ENCODE results near the gene BTD. TPM values are rescaled to one million over a fixed set of nuclear protein-coding genes. Genes with fewer than 3 reads are reported as not detected.

BTD gene
- total and polyA plus RNA-seq, 4 donors, result 45.8 to 78.1 (median 47.8) TPM

DNA sequence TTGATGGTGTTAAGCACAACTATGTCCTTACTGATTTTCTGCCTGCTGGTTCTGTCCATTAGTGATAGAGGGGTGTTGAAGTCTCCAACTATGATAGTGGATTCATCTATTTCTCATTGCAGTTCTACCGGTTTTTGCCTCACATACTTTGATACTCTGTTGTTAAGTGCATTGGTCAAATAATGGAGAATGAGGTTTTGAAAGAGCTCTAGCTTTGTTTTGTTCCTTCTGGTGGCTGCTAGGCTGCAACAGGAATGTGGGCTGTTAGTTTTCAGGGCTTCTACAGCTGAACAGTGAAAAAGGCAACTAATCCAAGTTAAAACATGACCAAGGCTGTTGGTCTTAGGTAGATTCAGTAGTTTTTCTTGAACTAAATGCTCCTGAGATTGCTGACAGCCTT is 62.6 kb downstream of the BTD start:
- no peak overlapping the region for H3K27ac ChIP-seq (ENCODE audit: low read depth in 1 of 2, low read length in 2 of 2)
- no peaks in the 10 kb centered on the region for H3K27me3 ChIP-seq (ENCODE audit: control insufficient read depth in 4 of 4, insufficient read depth in 4 of 4, low read length in 3 of 4)
- H3K4me1 ChIP-seq (ENCODE audit: control insufficient read depth in 4 of 4, insufficient read depth in 4 of 4, low read length in 3 of 4), result no peaks in the 10 kb centered on the region
- no peaks in the 10 kb centered on the region for H3K9me3 ChIP-seq (ENCODE audit: control insufficient read depth in 4 of 4, low read length in 3 of 4)
- H3K36me3 ChIP-seq (ENCODE audit: control insufficient read depth in 4 of 4, insufficient read depth in 3 of 4, low read depth in 1 of 4, low read length in 3 of 4), result peaks cover 2 to 11% (median 4%) of the 10 kb centered on the region in 4 donors
- WGBS, result 96% methylated on average over 1 of the region's 1 CpG
- H3K9ac ChIP-seq (ENCODE audit: low read depth in 1 of 2, low read length in 2 of 2), result no peak overlapping the region
- TF ChIP-seq YY1 (IDR thresholded peaks at IDR 0.05) (no peak), NR2F2 (IDR thresholded peaks at IDR 0.05) (no peak), SP1 (IDR thresholded peaks at IDR 0.05) (no peak), HNF4G (IDR thresholded peaks at IDR 0.05) (no peak), EGR1 (IDR thresholded peaks at IDR 0.05; ENCODE audit: low read depth in 2 of 2) (no peak), GABPA (IDR thresholded peaks at IDR 0.05 in 1 of 2, conservative IDR thresholded peaks at IDR 0.05 in 1 of 2) (no peak), JUND (IDR thresholded peaks at IDR 0.05) (no peak), FOXA1 (IDR thresholded peaks at IDR 0.05) (no peak), HNF4A (conservative IDR thresholded peaks at IDR 0.05) (no peak), FOXA2 (IDR thresholded peaks at IDR 0.05) (no peak)
- TF ChIP-seq, protein P1, sequence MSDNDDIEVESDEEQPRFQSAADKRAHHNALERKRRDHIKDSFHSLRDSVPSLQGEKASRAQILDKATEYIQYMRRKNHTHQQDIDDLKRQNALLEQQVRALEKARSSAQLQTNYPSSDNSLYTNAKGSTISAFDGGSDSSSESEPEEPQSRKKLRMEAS (IDR thresholded peaks at IDR 0.05), result no peak
- TF ChIP-seq, protein P2, sequence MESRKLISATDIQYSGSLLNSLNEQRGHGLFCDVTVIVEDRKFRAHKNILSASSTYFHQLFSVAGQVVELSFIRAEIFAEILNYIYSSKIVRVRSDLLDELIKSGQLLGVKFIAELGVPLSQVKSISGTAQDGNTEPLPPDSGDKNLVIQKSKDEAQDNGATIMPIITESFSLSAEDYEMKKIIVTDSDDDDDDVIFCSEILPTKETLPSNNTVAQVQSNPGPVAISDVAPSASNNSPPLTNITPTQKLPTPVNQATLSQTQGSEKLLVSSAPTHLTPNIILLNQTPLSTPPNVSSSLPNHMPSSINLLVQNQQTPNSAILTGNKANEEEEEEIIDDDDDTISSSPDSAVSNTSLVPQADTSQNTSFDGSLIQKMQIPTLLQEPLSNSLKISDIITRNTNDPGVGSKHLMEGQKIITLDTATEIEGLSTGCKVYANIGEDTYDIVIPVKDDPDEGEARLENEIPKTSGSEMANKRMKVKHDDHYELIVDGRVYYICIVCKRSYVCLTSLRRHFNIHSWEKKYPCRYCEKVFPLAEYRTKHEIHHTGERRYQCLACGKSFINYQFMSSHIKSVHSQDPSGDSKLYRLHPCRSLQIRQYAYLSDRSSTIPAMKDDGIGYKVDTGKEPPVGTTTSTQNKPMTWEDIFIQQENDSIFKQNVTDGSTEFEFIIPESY (IDR thresholded peaks at IDR 0.05), result no peak
- TF ChIP-seq, protein P3, sequence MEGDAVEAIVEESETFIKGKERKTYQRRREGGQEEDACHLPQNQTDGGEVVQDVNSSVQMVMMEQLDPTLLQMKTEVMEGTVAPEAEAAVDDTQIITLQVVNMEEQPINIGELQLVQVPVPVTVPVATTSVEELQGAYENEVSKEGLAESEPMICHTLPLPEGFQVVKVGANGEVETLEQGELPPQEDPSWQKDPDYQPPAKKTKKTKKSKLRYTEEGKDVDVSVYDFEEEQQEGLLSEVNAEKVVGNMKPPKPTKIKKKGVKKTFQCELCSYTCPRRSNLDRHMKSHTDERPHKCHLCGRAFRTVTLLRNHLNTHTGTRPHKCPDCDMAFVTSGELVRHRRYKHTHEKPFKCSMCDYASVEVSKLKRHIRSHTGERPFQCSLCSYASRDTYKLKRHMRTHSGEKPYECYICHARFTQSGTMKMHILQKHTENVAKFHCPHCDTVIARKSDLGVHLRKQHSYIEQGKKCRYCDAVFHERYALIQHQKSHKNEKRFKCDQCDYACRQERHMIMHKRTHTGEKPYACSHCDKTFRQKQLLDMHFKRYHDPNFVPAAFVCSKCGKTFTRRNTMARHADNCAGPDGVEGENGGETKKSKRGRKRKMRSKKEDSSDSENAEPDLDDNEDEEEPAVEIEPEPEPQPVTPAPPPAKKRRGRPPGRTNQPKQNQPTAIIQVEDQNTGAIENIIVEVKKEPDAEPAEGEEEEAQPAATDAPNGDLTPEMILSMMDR (IDR thresholded peaks at IDR 0.05; ENCODE audit: low read depth, low read length, missing input control), result no peak
- TF ChIP-seq, protein P4, sequence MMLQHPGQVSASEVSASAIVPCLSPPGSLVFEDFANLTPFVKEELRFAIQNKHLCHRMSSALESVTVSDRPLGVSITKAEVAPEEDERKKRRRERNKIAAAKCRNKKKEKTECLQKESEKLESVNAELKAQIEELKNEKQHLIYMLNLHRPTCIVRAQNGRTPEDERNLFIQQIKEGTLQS (IDR thresholded peaks at IDR 0.05), result no peak
- TF ChIP-seq, protein P5, sequence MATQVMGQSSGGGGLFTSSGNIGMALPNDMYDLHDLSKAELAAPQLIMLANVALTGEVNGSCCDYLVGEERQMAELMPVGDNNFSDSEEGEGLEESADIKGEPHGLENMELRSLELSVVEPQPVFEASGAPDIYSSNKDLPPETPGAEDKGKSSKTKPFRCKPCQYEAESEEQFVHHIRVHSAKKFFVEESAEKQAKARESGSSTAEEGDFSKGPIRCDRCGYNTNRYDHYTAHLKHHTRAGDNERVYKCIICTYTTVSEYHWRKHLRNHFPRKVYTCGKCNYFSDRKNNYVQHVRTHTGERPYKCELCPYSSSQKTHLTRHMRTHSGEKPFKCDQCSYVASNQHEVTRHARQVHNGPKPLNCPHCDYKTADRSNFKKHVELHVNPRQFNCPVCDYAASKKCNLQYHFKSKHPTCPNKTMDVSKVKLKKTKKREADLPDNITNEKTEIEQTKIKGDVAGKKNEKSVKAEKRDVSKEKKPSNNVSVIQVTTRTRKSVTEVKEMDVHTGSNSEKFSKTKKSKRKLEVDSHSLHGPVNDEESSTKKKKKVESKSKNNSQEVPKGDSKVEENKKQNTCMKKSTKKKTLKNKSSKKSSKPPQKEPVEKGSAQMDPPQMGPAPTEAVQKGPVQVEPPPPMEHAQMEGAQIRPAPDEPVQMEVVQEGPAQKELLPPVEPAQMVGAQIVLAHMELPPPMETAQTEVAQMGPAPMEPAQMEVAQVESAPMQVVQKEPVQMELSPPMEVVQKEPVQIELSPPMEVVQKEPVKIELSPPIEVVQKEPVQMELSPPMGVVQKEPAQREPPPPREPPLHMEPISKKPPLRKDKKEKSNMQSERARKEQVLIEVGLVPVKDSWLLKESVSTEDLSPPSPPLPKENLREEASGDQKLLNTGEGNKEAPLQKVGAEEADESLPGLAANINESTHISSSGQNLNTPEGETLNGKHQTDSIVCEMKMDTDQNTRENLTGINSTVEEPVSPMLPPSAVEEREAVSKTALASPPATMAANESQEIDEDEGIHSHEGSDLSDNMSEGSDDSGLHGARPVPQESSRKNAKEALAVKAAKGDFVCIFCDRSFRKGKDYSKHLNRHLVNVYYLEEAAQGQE (IDR thresholded peaks at IDR 0.05), result no peak
- no peak for DNase-seq (ENCODE audit: low spot score)
- H3K4me3 ChIP-seq (ENCODE audit: low read depth in 1 of 3, low read length in 3 of 3), result no peak overlapping the region

DNA sequence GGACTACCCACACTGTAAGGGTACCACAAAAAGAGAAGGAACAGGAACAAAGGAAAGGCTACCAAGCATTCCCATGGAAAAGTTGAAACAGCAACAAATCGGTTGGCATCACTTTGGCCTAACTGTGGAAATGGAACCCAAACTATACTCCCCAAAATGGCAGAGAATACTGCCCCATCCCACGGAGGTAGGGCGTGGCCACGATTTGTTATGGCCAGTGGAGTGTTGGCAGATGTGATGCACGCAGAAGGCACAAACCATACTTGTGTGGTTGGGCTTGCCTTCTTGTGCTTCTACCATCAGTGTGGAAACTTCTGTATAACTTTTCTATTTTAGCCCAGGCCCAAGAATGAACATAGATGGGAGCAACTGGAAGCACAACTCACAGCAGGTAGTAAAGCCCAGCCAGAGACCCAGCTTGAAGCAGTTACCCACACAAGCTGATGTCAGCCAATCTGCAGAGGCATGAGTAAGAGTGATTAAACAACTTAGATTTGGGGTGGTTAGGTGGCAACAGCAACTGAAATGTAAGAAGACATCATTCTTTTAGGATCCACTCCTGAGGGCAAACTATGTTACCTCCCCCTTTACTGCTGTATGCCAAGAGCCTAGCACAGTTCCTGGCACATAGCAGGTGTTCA is 64.1 kb downstream of the BTD start:
- Histone ChIP-seq H3K9ac (ENCODE audit: low read depth in 1 of 2, low read length in 2 of 2) (no peak overlapping the region), H3K9me3 (ENCODE audit: control insufficient read depth in 4 of 4, low read length in 3 of 4) (no peaks in the 10 kb centered on the region), H3K27me3 (ENCODE audit: control insufficient read depth in 4 of 4, insufficient read depth in 4 of 4, low read length in 3 of 4) (no peaks in the 10 kb centered on the region), H3K27ac (ENCODE audit: low read depth in 1 of 2, low read length in 2 of 2) (no peak overlapping the region), H3K36me3 (ENCODE audit: control insufficient read depth in 4 of 4, insufficient read depth in 3 of 4, low read depth in 1 of 4, low read length in 3 of 4) (peaks cover 2 to 18% (median 8%) of the 10 kb centered on the region in 4 donors), H3K4me1 (ENCODE audit: control insufficient read depth in 4 of 4, insufficient read depth in 4 of 4, low read length in 3 of 4) (no peaks in the 10 kb centered on the region), H3K4me3 (ENCODE audit: low read depth in 1 of 3, low read length in 3 of 3) (no peak overlapping the region)
- WGBS, result 97% methylated on average over 5 of the region's 5 CpGs
- no peak for DNase-seq (ENCODE audit: low spot score)
- TF ChIP-seq, protein P2 (IDR thresholded peaks at IDR 0.05), result no peak
- TF ChIP-seq SP1 (IDR thresholded peaks at IDR 0.05) (no peak), NR2F2 (IDR thresholded peaks at IDR 0.05) (no peak), HNF4A (conservative IDR thresholded peaks at IDR 0.05) (no peak), EGR1 (IDR thresholded peaks at IDR 0.05; ENCODE audit: low read depth in 2 of 2) (no peak), FOXA2 (IDR thresholded peaks at IDR 0.05) (no peak), RXRA (IDR thresholded peaks at IDR 0.05) (no peak), FOXA1 (IDR thresholded peaks at IDR 0.05) (no peak), HNF4G (IDR thresholded peaks at IDR 0.05) (no peak), TAF1 (conservative IDR thresholded peaks at IDR 0.05) (no peak), YY1 (IDR thresholded peaks at IDR 0.05) (no peak)
- TF ChIP-seq, protein P4 (IDR thresholded peaks at IDR 0.05), result no peak
- TF ChIP-seq, protein P3 (IDR thresholded peaks at IDR 0.05; ENCODE audit: low read depth, low read length, missing input control), result no peak
- TF ChIP-seq, protein P1 (IDR thresholded peaks at IDR 0.05), result no peak

Data from liver (tissue), 9 donors.